PFSK-1 (cell line): Measurements from ENCODE around the gene INTS2.

Experiments
- FOXP2 ChIP-seq: optimal IDR thresholded peaks from 2 replicates; pipeline ENCODE3; 2011; ENCODE audit warnings: borderline replicate concordance, control low read depth, inconsistent platforms; ENCODE audit not compliant: insufficient read depth; ENCODE audit errors: extremely low read length, extremely low read depth
- POLR2AphosphoS5 ChIP-seq: IDR thresholded peaks from 2 replicates; pipeline ENCODE4 v1.6.1; 2012; ENCODE audit warnings: low read depth, mild to moderate bottlenecking, control low read depth, low read length, moderate library complexity
- SIN3A ChIP-seq: IDR thresholded peaks from 2 replicates; pipeline ENCODE4 v1.6.1; 2012; ENCODE audit warnings: mild to moderate bottlenecking, low read length, moderate library complexity, borderline replicate concordance; ENCODE audit not compliant: insufficient read depth
- TAF1 ChIP-seq: IDR thresholded peaks from 2 replicates; pipeline ENCODE4 v1.6.1; 2012; ENCODE audit warnings: low read length, control low read depth, borderline replicate concordance; ENCODE audit not compliant: insufficient read depth
- TF ChIP-seq, protein P1 (sequence below), 2 experiments: IDR thresholded peaks; 2 replicates each; pipeline versions ENCODE4 v1.6.1 to v1.8.0; 2011 to 2012; ENCODE audit warnings: low read depth in 2 of 2, low read length in 2 of 2, control low read depth in 1 of 2, inconsistent platforms in 1 of 2, mild to moderate bottlenecking in 1 of 2, moderate library complexity in 1 of 2; ENCODE audit not compliant: insufficient read depth in 1 of 2

Gene INTS2

DNA sequence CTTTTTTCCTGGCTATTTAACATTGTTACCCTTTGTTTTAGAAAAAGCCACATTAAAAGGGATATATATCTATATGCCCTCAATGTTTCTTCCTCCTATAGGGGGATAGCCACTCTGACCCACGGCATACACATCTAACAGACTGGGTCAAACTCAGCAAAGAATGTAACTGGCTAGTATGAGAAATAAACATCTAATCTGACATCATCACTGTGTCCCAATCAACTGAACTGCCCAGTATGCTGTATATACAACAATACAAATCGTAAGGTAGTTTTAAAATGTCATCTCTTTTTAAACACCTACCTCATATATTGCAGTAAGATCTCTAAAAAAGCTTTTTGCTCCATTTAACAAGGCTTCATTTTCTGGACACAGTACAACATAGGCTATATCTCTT lies 39.9 kb upstream of the INTS2 start:
- no peak for TF ChIP-seq TAF1
- TF ChIP-seq, protein P1, sequence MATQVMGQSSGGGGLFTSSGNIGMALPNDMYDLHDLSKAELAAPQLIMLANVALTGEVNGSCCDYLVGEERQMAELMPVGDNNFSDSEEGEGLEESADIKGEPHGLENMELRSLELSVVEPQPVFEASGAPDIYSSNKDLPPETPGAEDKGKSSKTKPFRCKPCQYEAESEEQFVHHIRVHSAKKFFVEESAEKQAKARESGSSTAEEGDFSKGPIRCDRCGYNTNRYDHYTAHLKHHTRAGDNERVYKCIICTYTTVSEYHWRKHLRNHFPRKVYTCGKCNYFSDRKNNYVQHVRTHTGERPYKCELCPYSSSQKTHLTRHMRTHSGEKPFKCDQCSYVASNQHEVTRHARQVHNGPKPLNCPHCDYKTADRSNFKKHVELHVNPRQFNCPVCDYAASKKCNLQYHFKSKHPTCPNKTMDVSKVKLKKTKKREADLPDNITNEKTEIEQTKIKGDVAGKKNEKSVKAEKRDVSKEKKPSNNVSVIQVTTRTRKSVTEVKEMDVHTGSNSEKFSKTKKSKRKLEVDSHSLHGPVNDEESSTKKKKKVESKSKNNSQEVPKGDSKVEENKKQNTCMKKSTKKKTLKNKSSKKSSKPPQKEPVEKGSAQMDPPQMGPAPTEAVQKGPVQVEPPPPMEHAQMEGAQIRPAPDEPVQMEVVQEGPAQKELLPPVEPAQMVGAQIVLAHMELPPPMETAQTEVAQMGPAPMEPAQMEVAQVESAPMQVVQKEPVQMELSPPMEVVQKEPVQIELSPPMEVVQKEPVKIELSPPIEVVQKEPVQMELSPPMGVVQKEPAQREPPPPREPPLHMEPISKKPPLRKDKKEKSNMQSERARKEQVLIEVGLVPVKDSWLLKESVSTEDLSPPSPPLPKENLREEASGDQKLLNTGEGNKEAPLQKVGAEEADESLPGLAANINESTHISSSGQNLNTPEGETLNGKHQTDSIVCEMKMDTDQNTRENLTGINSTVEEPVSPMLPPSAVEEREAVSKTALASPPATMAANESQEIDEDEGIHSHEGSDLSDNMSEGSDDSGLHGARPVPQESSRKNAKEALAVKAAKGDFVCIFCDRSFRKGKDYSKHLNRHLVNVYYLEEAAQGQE (IDR thresholded peaks at IDR 0.05; ENCODE audit: insufficient read depth in 1 of 2, low read depth in 2 of 2, low read length in 2 of 2), result no peak
- TF ChIP-seq FOXP2, result no peak
- TF ChIP-seq POLR2AphosphoS5, result no peak
- TF ChIP-seq SIN3A, result no peak

DNA sequence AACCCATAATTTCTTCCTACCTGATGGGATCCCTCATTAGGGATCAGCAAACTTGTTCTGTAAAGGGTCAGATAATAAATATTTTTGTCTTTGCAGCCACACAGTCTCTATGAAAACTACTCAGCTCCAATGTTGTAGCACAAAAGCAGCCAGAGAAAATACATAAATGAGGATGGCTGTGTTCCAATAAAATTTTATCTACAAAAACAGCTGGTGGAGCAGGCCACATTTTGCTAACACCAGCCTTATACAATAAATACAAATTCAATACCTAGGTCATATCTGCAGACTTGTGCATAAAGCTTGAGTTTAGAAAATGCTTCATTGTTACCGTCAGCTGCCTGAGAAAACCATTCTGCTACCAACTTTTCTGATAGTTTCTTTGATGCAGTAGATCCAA lies 38.4 kb upstream of the INTS2 start:
- TF ChIP-seq POLR2AphosphoS5 (no peak), SIN3A (no peak), FOXP2 (no peak), TAF1 (no peak)
- TF ChIP-seq, protein P1 (IDR thresholded peaks at IDR 0.05; ENCODE audit: insufficient read depth in 1 of 2, low read depth in 2 of 2, low read length in 2 of 2), result no peak

DNA sequence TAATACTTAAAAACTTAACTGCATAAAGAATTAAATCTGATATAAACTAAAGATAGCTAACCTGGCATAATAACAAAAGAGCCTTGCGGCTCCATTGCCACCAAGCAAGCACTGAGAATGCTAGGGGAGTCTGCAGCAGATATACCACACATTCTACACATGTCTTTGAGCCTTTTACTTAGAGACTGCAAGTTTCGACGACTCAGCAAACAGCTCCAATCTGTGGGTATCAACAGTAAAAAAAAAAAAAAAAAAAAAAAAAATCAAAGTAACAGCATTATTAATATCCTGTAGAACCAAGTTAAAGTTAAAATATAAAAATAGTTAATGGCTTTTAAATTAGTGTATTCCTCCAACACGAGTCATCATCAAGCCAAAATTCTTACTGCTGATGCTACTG lies 27.8 kb upstream of the INTS2 start:
- TF ChIP-seq, protein P1 (IDR thresholded peaks at IDR 0.05; ENCODE audit: insufficient read depth in 1 of 2, low read depth in 2 of 2, low read length in 2 of 2), result no peak
- TF ChIP-seq POLR2AphosphoS5, result no peak
- TF ChIP-seq FOXP2, result no peak
- TF ChIP-seq SIN3A, result no peak
- no peak for TF ChIP-seq TAF1

DNA sequence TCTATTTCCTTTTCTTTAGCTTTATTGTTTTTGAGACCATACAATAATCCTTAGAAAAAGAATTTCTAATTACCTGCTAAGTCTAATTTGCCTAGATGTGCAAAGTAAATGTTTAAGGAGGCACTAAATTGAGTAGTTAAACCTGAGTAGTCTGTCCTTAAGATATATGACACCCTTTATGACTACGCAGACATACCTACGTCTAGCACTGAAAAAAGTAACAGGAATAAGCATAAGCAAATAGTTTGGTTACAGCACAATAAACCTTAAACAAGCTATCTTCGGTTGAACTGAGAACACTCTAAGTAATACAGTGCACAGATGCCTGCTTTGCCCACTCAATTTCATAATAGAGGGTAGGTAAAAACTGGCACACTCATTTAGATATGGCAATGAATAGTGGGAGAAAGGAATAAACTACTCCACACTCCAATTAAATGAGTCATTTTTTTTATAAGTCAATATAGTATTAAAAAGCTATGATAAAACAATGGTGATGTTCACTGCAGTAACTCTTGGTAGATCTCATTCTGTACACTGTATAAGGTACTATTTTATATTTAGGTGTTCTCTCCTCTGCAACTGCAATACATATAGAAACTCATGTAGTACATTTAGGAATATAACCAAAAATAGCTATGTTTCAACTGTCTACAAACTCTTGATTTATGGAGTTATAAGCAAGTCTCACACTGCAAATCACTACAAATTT lies 19.7 kb upstream of the INTS2 start:
- TF ChIP-seq FOXP2, result no peak
- TF ChIP-seq POLR2AphosphoS5, result no peak
- TF ChIP-seq SIN3A, result no peak
- TF ChIP-seq, protein P1 (IDR thresholded peaks at IDR 0.05; ENCODE audit: insufficient read depth in 1 of 2, low read depth in 2 of 2, low read length in 2 of 2), result no peak
- no peak for TF ChIP-seq TAF1

DNA sequence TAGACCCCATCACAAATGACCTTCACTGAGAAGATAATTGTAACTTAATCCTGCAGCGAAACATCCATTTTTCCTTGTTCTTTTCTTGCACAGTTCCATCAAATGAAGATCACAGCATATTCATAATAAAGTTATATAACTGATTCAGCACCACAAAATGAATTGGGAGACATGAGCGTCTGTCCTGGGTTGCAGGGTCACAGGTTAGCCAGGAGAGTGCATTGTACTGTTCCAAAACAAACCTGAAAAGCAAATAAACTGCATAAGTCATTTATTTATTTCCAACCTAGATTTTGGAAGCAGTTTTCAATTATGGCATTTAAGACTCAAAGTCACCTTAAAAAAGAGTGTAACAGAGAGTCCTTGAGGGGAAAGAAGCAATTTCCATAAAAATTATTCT lies 18.6 kb upstream of the INTS2 start:
- TF ChIP-seq SIN3A, result no peak
- TF ChIP-seq, protein P1 (IDR thresholded peaks at IDR 0.05; ENCODE audit: insufficient read depth in 1 of 2, low read depth in 2 of 2, low read length in 2 of 2), result no peak
- TF ChIP-seq TAF1, result no peak
- TF ChIP-seq POLR2AphosphoS5, result no peak
- no peak for TF ChIP-seq FOXP2
